ENCODE results near the gene XAGE1B. TPM values are rescaled to one million over a fixed set of nuclear protein-coding genes. Genes with fewer than 3 reads are reported as not detected.
"Not testable (repeated sequence)": the region's sequence is repeated elsewhere in the genome, so short reads cannot be mapped to it uniquely, and the experiment has no call there.

Gene XAGE1B
- total RNA-seq, 2 experiments from 2014 or later, result not detected

DNA sequence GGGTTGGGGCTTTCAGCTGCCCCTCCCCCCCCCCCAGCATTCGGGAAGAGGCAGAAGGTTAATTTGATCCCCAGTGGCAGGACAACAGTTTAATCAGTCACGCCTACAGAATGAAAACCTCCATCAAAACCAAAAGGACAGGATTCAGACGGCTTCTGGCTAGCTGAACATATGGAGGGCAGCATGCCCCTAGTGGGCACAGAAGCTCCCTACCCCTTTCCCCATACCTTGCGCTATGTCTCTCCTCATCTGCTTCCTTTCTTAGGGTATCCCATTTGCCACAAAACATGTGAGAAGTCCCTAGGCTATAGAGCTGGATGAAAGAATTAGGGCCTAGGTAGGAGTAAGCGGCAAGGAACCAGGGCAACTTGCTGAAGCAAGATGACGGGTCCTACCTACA is 15.5 kb downstream of the XAGE1B start:
- CTCF ChIA-PET; H3K4me1 Mint-ChIP-seq; DNase-seq; H3K27me3 Mint-ChIP-seq; H3K27ac Mint-ChIP-seq; H3K9me3 Mint-ChIP-seq (ENCODE audit: low read depth); ATAC-seq; H3K36me3 Mint-ChIP-seq; H3K4me3 Mint-ChIP-seq: not testable (repeated sequence)

DNA sequence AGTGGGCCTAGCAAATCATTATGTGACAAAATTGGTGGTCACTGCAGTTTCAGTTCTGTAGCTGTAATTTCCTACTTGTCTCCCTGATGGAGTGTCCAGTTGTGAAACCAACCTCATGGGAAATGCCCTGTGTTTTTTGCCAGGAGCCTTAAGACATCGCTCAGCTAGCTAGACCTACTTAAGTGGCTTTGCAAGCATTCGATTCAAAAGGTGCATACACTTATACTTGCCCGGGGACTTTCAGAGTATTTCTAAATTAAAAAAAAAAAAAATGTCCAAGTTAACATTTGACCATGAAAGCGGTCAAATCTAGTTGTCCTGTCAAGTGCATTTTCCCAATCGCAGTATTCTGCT is 20.5 kb downstream of the XAGE1B start:
- H3K4me1 Mint-ChIP-seq; H3K27me3 Mint-ChIP-seq; H3K4me3 Mint-ChIP-seq; H3K9me3 Mint-ChIP-seq (ENCODE audit: low read depth); DNase-seq; CTCF ChIA-PET; ATAC-seq; H3K36me3 Mint-ChIP-seq; H3K27ac Mint-ChIP-seq: not testable (repeated sequence)

DNA sequence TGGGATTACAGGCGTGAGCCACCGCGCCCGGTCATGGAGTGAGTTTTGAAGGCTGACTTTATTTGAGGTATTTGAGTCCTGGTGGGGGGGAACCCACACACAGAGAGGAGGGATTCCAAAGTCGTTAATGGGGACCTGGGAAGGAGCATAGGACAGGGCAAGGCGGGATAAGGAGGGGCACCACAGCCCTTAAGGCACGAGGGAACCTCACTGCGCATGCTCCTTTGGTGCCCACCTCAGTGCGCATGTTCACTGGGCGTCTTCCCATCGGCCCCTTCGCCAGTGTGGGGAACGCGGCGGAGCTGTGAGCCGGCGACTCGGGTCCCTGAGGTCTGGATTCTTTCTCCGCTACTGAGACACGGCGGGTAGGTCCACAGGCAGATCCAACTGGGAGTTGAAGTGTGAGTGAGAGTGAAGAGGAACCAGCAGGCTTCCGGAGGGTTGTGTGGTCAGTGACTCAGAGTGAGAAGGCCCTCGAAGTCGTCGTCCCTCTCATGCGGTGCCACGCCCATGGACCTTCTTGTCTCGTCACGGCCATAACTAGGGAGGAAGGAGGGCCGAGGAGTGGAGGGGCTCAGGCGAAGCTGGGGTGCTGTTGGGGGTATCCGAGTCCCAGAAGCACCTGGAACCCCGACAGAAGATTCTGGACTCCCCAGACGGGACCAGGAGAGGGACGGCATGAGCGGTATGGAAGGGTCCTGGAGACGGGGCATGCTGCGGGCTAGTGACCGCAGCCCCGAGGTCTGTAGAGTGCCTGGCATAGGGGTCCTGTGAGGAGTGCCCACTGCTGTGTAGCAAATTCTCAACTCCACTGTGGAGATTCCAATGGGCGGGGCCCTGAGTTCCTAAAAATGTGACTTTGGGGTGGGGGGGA is 21.1 kb downstream of the XAGE1B start, which contains the start of gene XAGE1A:
XAGE1A (plus strand) TSS at position 264 of the 874 bp plus-strand sequence. CDS start 1,554 bp downstream, outside the sequence.
- H3K27ac Mint-ChIP-seq; H3K36me3 Mint-ChIP-seq; H3K4me3 Mint-ChIP-seq; DNase-seq; H3K27me3 Mint-ChIP-seq; CTCF ChIA-PET; H3K9me3 Mint-ChIP-seq (ENCODE audit: low read depth); ATAC-seq; H3K4me1 Mint-ChIP-seq: not testable (repeated sequence)

DNA sequence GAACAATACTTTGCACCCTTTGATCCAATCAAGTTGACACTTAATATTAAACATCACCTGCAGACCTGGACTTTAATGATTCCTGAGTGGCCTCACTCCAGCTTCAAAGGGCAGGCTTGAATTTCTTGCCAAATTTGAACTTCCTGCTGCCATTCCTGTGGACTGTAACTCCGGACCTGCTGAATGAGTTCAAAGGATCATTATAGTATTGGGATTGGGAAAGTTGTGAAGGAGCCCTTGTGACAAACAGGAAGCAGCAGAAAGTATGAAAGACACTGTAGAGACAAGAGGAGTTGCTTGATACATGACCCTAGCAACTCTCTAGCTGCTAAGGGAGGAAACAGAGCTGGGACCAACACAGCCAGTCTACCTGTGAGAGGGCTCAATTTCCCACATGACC is 45.6 kb downstream of the XAGE1B start:
- CTCF ChIA-PET; H3K27ac Mint-ChIP-seq; H3K36me3 Mint-ChIP-seq; H3K4me1 Mint-ChIP-seq; H3K27me3 Mint-ChIP-seq; DNase-seq; H3K4me3 Mint-ChIP-seq; ATAC-seq; H3K9me3 Mint-ChIP-seq (ENCODE audit: low read depth): not testable (repeated sequence)

Other genes starting within 250 kb of the XAGE1B start
- gene XAGE2, start 148.0 kb downstream of the XAGE1B start, total RNA-seq, result not detected
- gene XAGE1A, start 21.3 kb downstream of the XAGE1B start, total RNA-seq, result not detected
- gene SSX7, start 137.8 kb upstream of the XAGE1B start, total RNA-seq, result not detected
- not detected for gene SSX2, start 190.1 kb upstream of the XAGE1B start, total RNA-seq
- gene SSX2B, start 234.2 kb upstream of the XAGE1B start, total RNA-seq, result not detected

Measured in activated CD8-positive, alpha-beta memory T cell treated with anti-CD3 and anti-CD28 coated beads, Interleukin-2, amount 10 ng/mL, durations not matched to agents 7 days and 5 days (primary cell).